GM04504 (cell line): ENCODE results near the gene KRIT1.

Experiments used
- DNase-seq: peaks from one replicate; pipeline ENCODE4 v3.0.0-alpha.2; 2012; ENCODE audit warnings: low read depth

Gene KRIT1

DNA sequence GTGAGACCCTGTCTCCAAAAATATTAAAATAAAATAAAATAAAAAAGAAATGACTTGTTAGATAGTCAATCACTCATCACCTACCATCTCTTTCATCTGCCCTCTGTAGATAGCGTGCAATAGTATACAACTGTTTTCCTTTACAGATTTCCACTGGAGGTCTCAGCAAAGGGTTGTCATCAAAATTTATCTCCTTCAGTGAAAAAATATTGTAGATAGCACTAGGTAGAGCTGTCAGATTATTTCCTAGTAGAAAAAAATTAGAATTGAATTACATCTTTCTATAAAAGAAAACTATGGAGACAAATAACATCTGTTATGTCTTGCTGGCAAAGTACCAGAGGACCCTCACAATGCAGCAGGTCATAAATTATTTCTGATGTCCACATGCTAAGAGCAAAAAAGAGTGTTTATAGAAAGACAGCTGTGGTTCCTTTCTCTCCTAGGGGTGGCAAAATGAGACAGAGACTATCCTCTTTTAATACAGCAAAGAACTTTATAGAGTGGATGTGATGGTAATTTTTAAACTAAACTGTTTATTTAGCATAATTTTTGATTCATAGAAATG, 95.2 kb downstream of the KRIT1 start:
- DNase-seq: no peak

DNA sequence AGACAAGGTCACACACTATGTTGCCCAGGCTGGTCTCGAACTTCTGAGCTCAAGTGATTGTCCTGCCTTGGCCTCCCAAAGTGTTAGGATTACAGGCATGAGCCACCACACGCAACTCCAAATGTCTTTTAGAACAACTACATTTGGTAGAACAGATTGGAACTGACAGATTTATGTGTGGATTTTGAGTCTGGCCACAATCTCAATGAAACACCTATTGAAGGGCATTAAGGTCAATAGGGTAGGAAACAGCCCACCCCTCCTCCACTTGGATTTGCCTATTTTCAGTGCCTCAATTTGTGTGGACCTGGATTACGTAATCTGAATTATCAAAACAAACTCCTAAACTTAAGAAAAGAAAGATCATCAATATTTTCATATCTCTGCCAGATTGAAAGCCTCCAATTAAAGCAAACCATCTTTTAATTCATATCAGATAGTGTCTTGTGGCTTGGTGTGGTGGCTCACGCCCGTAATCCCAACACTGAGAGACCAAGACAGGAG, 95.9 kb downstream of the KRIT1 start:
- DNase-seq: no peak
